ENCODE data around the gene SEMA3B.

DNA sequence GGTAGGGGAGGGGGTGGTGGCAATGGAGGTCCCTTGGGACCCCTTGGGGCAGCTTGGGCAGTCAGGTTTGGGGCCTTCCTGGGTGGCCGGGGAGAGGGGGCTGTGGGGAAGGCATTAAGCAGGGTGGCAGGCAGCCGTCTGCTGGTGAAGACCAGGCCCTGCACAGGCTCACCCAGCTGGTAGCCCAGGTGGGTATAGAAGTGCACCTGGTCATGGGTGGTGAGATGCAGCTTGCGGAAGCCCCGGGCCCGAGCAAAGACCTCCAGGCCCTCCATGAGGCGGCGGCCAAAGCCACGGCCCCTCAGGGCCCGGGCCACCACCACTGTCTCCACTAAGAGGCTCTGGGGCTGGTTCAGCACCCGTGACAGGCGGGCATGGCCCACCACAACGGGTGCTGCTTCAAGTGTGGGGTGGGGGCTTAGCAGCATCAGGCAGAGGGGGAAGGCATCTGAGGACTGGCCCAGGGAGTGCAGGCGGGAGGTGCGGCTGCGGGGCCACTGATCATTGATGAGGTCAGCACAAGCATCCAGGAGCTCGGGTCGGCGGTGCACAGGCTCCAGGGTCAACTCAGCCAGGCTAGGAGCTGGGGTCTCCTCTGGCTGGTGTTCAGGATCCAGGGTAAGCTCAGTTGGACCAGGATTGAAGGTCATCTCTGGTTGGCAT, 27.9 kb downstream of the SEMA3B start:
- TF ChIP-seq, protein P1, sequence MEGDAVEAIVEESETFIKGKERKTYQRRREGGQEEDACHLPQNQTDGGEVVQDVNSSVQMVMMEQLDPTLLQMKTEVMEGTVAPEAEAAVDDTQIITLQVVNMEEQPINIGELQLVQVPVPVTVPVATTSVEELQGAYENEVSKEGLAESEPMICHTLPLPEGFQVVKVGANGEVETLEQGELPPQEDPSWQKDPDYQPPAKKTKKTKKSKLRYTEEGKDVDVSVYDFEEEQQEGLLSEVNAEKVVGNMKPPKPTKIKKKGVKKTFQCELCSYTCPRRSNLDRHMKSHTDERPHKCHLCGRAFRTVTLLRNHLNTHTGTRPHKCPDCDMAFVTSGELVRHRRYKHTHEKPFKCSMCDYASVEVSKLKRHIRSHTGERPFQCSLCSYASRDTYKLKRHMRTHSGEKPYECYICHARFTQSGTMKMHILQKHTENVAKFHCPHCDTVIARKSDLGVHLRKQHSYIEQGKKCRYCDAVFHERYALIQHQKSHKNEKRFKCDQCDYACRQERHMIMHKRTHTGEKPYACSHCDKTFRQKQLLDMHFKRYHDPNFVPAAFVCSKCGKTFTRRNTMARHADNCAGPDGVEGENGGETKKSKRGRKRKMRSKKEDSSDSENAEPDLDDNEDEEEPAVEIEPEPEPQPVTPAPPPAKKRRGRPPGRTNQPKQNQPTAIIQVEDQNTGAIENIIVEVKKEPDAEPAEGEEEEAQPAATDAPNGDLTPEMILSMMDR (conservative IDR thresholded peaks at IDR 0.05; ENCODE audit: low read depth, low read length): no peak
- TF ChIP-seq EZH2 (IDR thresholded peaks at IDR 0.05; ENCODE audit: borderline replicate concordance, low read depth, low read length, poor library complexity, severe bottlenecking): no peak
